ENCODE measurements around the gene BMPR1A. TPM values are rescaled to one million over a fixed set of nuclear protein-coding genes. Genes with fewer than 3 reads are reported as not detected.
"Not testable (repeated sequence)": the region's sequence is repeated elsewhere in the genome, so short reads cannot be mapped to it uniquely, and the experiment has no call there.

The BMPR1A gene
- total RNA-seq, 2 donors from 2014 or later, result 53.9 to 58.1 TPM

DNA sequence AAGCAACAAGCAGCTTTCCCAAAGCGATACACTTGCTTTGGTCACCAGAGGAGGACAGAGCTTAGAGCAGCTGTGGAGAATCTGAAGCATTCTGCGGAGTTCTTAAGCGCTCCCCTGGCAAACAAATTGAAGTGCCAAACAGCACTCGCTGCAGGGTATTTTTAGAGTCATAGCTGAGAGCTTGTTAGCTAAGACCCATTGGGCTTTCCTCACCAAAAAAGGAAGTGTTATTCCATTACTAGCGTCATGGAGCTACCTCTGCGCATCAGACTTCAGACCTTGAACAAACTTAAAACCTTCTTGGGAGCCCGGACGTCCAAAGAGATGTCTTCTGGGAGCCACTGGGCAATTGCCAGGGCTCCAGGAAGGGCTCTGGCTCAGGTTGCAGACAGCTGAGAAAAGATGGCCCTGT is 23.2 kb upstream of the BMPR1A start:
- H3K4me3 ChIP-seq, result no peak overlapping the region
- no peaks in the 10 kb centered on the region for H3K4me1 ChIP-seq (replicated peaks)
- peak overlapping the region; percentile 68 to 73 for H3K27ac ChIP-seq
- no peaks in the 10 kb centered on the region for H3K36me3 ChIP-seq
- DNase-seq (ENCODE audit: low spot score), result no peak
- TF ChIP-seq POLR2AphosphoS5 (IDR thresholded peaks at IDR 0.05) (peak; percentile 47), POLR2A (IDR thresholded peaks at IDR 0.05) (no peak)
- TF ChIP-seq, protein P1, sequence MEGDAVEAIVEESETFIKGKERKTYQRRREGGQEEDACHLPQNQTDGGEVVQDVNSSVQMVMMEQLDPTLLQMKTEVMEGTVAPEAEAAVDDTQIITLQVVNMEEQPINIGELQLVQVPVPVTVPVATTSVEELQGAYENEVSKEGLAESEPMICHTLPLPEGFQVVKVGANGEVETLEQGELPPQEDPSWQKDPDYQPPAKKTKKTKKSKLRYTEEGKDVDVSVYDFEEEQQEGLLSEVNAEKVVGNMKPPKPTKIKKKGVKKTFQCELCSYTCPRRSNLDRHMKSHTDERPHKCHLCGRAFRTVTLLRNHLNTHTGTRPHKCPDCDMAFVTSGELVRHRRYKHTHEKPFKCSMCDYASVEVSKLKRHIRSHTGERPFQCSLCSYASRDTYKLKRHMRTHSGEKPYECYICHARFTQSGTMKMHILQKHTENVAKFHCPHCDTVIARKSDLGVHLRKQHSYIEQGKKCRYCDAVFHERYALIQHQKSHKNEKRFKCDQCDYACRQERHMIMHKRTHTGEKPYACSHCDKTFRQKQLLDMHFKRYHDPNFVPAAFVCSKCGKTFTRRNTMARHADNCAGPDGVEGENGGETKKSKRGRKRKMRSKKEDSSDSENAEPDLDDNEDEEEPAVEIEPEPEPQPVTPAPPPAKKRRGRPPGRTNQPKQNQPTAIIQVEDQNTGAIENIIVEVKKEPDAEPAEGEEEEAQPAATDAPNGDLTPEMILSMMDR (IDR thresholded peaks at IDR 0.05), result no peak
- H3K27me3 ChIP-seq (replicated peaks; ENCODE audit: insufficient read depth), result no peaks in the 10 kb centered on the region
- H3K9me3 ChIP-seq, result no peaks in the 10 kb centered on the region
- intact Hi-C loops (cut with DNase I), result loop anchor here (2.0 kb wide), 1 partner anchor 22 kb away; no protein-coding TSS in a partner anchor
- WGBS, result 67% methylated on average over 8 of the region's 8 CpGs

GRCh38 chr10:86734207-86734988 is 22.0 kb upstream of the BMPR1A start:
- TF ChIP-seq POLR2AphosphoS5 (IDR thresholded peaks at IDR 0.05), result peak; percentile 5
- no peak for TF ChIP-seq POLR2A (IDR thresholded peaks at IDR 0.05)
- Histone ChIP-seq H3K27me3 (replicated peaks; ENCODE audit: insufficient read depth) (no peaks in the 10 kb centered on the region), H3K4me3 (no peak overlapping the region), H3K4me1 (replicated peaks) (no peaks in the 10 kb centered on the region), H3K27ac (peak overlapping the region; percentile 68 to 73), H3K36me3 (no peaks in the 10 kb centered on the region), H3K9me3 (no peaks in the 10 kb centered on the region)
- intact Hi-C loops (cut with DNase I), result no loop called here
- 48% methylated on average over 4 of the region's 4 CpGs for WGBS
- no peak for DNase-seq (ENCODE audit: low spot score)

DNA sequence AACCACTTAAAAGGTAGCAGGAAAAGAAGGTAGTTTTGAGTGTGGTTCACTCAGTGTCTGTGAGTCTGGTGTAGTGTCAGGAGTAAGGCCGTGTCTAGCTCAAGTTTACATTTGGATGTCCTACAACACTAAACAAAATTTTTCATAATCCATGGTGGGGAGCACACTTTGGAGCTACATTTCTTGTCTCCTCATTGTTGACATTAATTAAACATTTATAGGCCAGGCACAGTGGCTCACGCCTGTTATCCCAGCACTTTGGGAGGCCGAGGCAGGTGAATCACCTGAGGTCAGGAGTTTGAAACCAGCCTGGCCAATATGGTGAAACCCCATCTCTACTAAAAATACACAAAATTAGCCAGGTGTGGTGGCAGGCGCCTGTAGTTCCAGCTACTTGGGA is 21.1 kb upstream of the BMPR1A start:
- H3K4me1 ChIP-seq (replicated peaks); H3K27me3 ChIP-seq (replicated peaks; ENCODE audit: insufficient read depth); H3K36me3 ChIP-seq; H3K4me3 ChIP-seq; H3K9me3 ChIP-seq; intact Hi-C loops (cut with DNase I); DNase-seq (ENCODE audit: low spot score): not testable (repeated sequence)
- peak overlapping the region; percentile 68 to 73 for H3K27ac ChIP-seq
- whole genome bisulfite sequencing, result 60% methylated on average over 4 of the region's 4 CpGs

GRCh38 chr10:86742230-86742629 is 14.2 kb upstream of the BMPR1A start:
- Histone ChIP-seq H3K9me3 (no peaks in the 10 kb centered on the region), H3K36me3 (no peaks in the 10 kb centered on the region), H3K27me3 (replicated peaks; ENCODE audit: insufficient read depth) (no peaks in the 10 kb centered on the region), H3K4me1 (replicated peaks) (no peaks in the 10 kb centered on the region), H3K27ac (peak overlapping the region in 1 of 2 donors; percentile 13), H3K4me3 (no peak overlapping the region)
- intact Hi-C loops (cut with DNase I), result no loop called here
- TF ChIP-seq POLR2AphosphoS5 (IDR thresholded peaks at IDR 0.05), result no peak
- no peak for TF ChIP-seq POLR2A (IDR thresholded peaks at IDR 0.05)
- TF ChIP-seq, protein P1 (IDR thresholded peaks at IDR 0.05), result no peak
- WGBS, result 92% methylated on average over 1 of the region's 1 CpG
- DNase-seq (ENCODE audit: low spot score), result no peak

DNA sequence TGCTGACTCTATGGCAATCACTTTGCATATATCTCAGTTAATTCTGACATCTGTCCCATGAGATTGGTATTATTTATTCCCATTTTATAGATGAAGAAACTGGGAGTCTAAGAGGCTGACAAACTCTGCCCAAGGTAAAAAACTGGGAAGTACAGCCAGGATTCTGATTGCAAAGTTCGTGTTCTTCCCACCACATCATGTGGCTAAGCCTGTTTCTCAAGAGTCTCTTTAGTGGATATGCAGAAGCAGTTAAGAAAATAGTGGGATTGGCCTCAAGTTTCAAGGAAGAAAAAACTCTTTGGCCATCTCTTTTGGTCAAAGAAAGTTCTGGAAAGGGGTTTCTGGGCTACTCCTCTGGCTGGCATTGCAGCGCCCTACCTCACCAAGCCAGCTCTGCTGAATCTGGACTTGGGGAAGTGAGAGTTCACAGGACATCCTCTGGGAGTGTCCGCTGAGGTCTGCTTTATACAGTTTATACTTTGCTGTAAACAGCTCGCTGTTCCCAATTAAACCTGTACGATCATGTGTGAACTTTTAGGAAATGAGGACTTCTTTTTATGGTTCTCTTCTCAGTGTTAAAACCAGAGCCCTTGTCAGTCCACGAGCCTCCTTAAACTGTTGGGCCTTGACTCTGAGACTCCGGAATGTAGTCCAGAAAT is 12.2 kb upstream of the BMPR1A start:
- WGBS, result 25% methylated on average over 7 of the region's 7 CpGs
- Histone ChIP-seq H3K9me3 (no peaks in the 10 kb centered on the region), H3K4me1 (replicated peaks) (peaks cover 5% of the 10 kb centered on the region), H3K27me3 (replicated peaks; ENCODE audit: insufficient read depth) (no peaks in the 10 kb centered on the region), H3K27ac (peak overlapping the region; percentile 66 to 67), H3K36me3 (no peaks in the 10 kb centered on the region), H3K4me3 (no peak overlapping the region)
- intact Hi-C loops (cut with DNase I), result no loop called here
- TF ChIP-seq POLR2AphosphoS5 (IDR thresholded peaks at IDR 0.05), result peak; percentile 52
- TF ChIP-seq, protein P1 (IDR thresholded peaks at IDR 0.05), result no peak
- peak; percentile 50 for DNase-seq (ENCODE audit: low spot score)
